Measurements from ENCODE around the gene TNNC2. TPM values are rescaled to one million over a fixed set of nuclear protein-coding genes. Genes with fewer than 3 reads are reported as not detected.
A peak's percentile ranks its signal among the peaks of the same experiment; 100 is the strongest.

Gene TNNC2
- total RNA-seq, 1 experiment from 2014 or later, result not detected

DNA sequence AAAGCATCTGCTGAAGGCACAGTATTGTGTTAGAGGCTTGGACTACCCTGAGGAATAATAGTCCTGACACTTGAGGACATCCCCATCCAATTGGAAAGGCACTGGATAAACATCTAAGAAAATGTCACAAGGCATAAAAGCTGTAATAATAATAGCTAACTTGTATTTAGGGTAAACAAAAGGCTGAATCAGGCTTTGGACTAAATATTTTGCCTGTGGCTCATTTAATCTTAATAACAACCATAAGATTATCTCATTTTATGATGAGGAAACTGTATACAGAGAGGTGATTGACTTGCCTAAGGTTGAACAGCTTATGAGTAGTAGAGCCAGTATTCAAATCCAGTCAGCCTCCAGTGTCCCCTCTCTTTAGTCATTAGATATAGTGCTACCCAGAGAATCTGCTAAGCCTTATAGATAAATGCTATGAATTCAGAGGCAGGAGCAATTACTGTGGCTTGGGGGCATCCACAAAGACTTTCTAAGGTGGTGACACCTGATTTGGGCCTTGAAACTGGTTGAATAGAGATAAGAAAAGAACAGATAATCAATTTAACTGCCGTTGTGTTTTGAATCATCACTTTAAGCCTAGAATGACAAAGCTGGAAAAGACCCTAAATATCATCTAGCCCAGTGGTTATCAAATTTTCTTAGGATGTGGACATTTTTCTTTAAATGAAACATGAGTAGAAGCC is 46.4 kb upstream of the TNNC2 start:
- intact Hi-C loops (cut with micrococcal nuclease; ENCODE audit: unreplicated experiment), result no loop called here
- Histone ChIP-seq H3K27me3 (ENCODE audit: insufficient read depth, low read depth) (no peaks in the 10 kb centered on the region), H2AFZ (no peak overlapping the region), H3K27ac (no peak overlapping the region), H3K4me3 (no peak overlapping the region), H4K20me1 (ENCODE audit: insufficient read depth) (no peaks in the 10 kb centered on the region), H3K36me3 (ENCODE audit: low read depth) (no peaks in the 10 kb centered on the region), H3K9me3 (ENCODE audit: insufficient read depth, low read depth) (no peaks in the 10 kb centered on the region), H3K4me2 (no peak overlapping the region), H3K9me2 (ENCODE audit: insufficient read depth) (no peaks in the 10 kb centered on the region), H3K79me2 (ENCODE audit: low read depth) (no peaks in the 10 kb centered on the region), H3K4me1 (replicated peaks; ENCODE audit: insufficient read depth) (peaks cover 18% of the 10 kb centered on the region), H3F3A (ENCODE audit: insufficient read depth, low read depth) (peaks cover 14% of the 10 kb centered on the region; the same call in 1 of the 2 replicates)
- DNase-seq, result peak in 1 of 2 experiments; percentile 31
- ChIA-PET CTCF (no interaction called here), POLR2A (ENCODE audit: unreplicated experiment) (no interaction called here)
- no TSS peak for BruUV-seq (replicated peaks)
- TF ChIP-seq, protein P1, sequence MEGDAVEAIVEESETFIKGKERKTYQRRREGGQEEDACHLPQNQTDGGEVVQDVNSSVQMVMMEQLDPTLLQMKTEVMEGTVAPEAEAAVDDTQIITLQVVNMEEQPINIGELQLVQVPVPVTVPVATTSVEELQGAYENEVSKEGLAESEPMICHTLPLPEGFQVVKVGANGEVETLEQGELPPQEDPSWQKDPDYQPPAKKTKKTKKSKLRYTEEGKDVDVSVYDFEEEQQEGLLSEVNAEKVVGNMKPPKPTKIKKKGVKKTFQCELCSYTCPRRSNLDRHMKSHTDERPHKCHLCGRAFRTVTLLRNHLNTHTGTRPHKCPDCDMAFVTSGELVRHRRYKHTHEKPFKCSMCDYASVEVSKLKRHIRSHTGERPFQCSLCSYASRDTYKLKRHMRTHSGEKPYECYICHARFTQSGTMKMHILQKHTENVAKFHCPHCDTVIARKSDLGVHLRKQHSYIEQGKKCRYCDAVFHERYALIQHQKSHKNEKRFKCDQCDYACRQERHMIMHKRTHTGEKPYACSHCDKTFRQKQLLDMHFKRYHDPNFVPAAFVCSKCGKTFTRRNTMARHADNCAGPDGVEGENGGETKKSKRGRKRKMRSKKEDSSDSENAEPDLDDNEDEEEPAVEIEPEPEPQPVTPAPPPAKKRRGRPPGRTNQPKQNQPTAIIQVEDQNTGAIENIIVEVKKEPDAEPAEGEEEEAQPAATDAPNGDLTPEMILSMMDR (conservative IDR thresholded peaks at IDR 0.05), result no peak
- TF ChIP-seq EZH2 (IDR thresholded peaks at IDR 0.05; ENCODE audit: low read depth), result no peak

- POLR2A ChIA-PET (ENCODE audit: unreplicated experiment), result no interaction called here
- no TSS peak for BruUV-seq (replicated peaks)
- intact Hi-C loops (cut with micrococcal nuclease; ENCODE audit: unreplicated experiment), result no loop called here
- Histone ChIP-seq H3K4me2 (peak overlapping the region; percentile 34), H3F3A (ENCODE audit: insufficient read depth, low read depth) (peaks cover 22% of the 10 kb centered on the region; the same call in 1 of the 2 replicates), H3K9me3 (ENCODE audit: insufficient read depth, low read depth) (no peaks in the 10 kb centered on the region), H3K27me3 (ENCODE audit: insufficient read depth, low read depth) (no peaks in the 10 kb centered on the region), H3K4me1 (replicated peaks; ENCODE audit: insufficient read depth) (peaks cover 27% of the 10 kb centered on the region), H3K79me2 (ENCODE audit: low read depth) (no peaks in the 10 kb centered on the region), H4K20me1 (ENCODE audit: insufficient read depth) (no peaks in the 10 kb centered on the region), H3K9me2 (ENCODE audit: insufficient read depth) (no peaks in the 10 kb centered on the region), H3K27ac (peak overlapping the region; percentile 21), H2AFZ (no peak overlapping the region), H3K4me3 (no peak overlapping the region), H3K36me3 (ENCODE audit: low read depth) (no peaks in the 10 kb centered on the region)
- CTCF ChIA-PET, result no interaction called here
- TF ChIP-seq, protein P1 (conservative IDR thresholded peaks at IDR 0.05), result no peak
- no peak for TF ChIP-seq EZH2 (IDR thresholded peaks at IDR 0.05; ENCODE audit: low read depth)
- DNase-seq, result peak; percentile 41 to 77
Measured at GRCh38 chr20:45872626-45873025, 45.5 kb upstream of the TNNC2 start.

- Histone ChIP-seq H3K9me2 (ENCODE audit: insufficient read depth) (no peaks in the 10 kb centered on the region), H3F3A (ENCODE audit: insufficient read depth, low read depth) (peaks cover 25% of the 10 kb centered on the region; the same call in 1 of the 2 replicates), H3K9me3 (ENCODE audit: insufficient read depth, low read depth) (no peaks in the 10 kb centered on the region), H3K27me3 (ENCODE audit: insufficient read depth, low read depth) (no peaks in the 10 kb centered on the region), H4K20me1 (ENCODE audit: insufficient read depth) (no peaks in the 10 kb centered on the region), H3K27ac (peak overlapping the region; percentile 41), H2AFZ (no peak overlapping the region), H3K79me2 (ENCODE audit: low read depth) (no peaks in the 10 kb centered on the region), H3K4me2 (peak overlapping the region; percentile 25), H3K36me3 (ENCODE audit: low read depth) (no peaks in the 10 kb centered on the region), H3K4me3 (no peak overlapping the region), H3K4me1 (replicated peaks; ENCODE audit: insufficient read depth) (peaks cover 28% of the 10 kb centered on the region)
- ChIA-PET POLR2A (ENCODE audit: unreplicated experiment) (interaction anchor here (0.6 kb wide), 4 partner anchors 11 to 74 kb away, joined by 3 to 17 read pairs (median 5); no protein-coding TSS in a partner anchor), CTCF (no interaction called here)
- no peak for TF ChIP-seq EZH2 (IDR thresholded peaks at IDR 0.05; ENCODE audit: low read depth)
- TF ChIP-seq, protein P1 (conservative IDR thresholded peaks at IDR 0.05), result no peak
- BruUV-seq (replicated peaks), result no TSS peak
- intact Hi-C loops (cut with micrococcal nuclease; ENCODE audit: unreplicated experiment), result no loop called here
- DNase-seq, result peak in 1 of 2 experiments; percentile 93
Measured at GRCh38 chr20:45867819-45868176, 40.7 kb upstream of the TNNC2 start.
